ENCODE data around the gene TMEM30A.
A peak's percentile ranks its signal among the peaks of the same experiment; 100 is the strongest.

Gene TMEM30A

DNA sequence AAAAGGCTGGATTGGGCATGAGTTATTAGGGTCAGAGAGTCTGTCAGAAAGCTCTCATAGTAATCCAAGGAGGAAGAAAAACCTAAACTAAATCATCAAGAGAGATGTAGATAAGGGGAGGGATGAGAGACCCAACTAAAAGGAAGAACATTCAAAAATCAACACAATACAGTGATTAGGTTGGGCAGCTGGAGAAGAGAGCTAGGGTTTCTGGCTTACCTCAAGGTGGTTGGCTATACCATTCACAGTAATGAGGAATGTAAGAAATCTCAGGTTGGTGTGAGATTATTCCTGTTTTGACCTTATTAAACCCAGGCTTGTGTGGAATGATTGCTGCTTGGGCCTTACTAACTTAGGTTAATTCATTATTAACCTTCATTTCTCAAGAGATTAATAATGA lies 34.8 kb downstream of the TMEM30A start:
- Histone ChIP-seq H4K20me1 (no peaks in the 10 kb centered on the region; the same call in 1 of the 2 replicates), H3K4me3 (no peak overlapping the region), H3K27me3 (no peaks in the 10 kb centered on the region), H3K27ac (no peak overlapping the region), H3K4me1 (no peaks in the 10 kb centered on the region), H3K36me3 (peaks cover 14% of the 10 kb centered on the region), H3K9ac (no peak overlapping the region), H3K4me2 (no peak overlapping the region), H3K9me3 (no peaks in the 10 kb centered on the region)
- TF ChIP-seq Cebpa-rat (IDR thresholded peaks at IDR 0.05): no peak

DNA sequence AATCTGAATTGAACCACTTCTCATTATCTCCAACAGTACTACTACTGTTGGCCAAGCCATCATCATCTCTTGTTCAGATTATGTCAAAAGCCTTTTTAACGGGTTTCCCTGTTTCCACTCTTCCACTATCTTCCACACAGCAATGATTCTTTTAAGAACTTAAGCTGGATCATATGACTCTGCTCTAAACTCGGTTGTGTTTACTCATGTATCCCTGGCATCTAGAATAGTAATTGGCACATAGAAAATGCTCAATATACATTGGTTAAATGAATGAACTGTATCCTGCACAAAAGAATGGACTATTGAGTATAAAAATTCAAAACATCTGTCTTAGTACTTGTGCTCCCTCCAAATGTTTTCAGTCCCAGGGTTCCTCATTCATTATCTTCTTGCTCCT lies 38.2 kb downstream of the TMEM30A start:
- H3K4me1 ChIP-seq: peaks cover 17% of the 10 kb centered on the region; the same call in 1 of the 2 replicates
- no peak overlapping the region for H3K4me3 ChIP-seq
- H3K36me3 ChIP-seq: peaks cover 5% of the 10 kb centered on the region; the same call in 1 of the 2 replicates
- H3K9ac ChIP-seq: no peak overlapping the region
- H3K27ac ChIP-seq: no peak overlapping the region
- H3K4me2 ChIP-seq: no peak overlapping the region
- H3K27me3 ChIP-seq: no peaks in the 10 kb centered on the region
- H4K20me1 ChIP-seq: no peaks in the 10 kb centered on the region
- H3K9me3 ChIP-seq: no peaks in the 10 kb centered on the region
- TF ChIP-seq Cebpa-rat (IDR thresholded peaks at IDR 0.05): no peak

DNA sequence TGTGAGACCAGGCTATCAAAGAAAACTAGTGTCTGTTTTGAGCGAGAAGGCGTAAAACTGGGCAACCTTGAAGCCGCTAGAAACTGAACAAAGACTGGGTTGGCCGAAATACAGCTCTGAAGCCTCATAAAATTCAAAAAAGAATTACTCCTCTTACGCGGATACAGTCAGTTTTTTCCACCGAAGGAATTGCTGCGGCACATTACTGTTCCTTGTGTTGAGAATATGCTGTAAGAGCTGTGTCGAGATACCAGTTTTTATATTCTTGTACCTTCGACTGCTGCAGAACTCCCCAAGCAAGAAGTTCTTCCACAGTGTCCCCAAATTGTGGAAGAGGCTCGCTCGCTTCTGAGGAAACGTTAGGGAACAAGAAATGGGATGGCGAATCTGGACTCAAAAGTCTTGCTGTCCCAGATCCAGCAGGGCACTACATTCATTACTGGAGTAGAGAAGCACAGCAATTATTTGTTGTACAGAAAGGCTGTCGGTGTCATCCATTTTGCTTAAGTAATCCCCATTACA lies 40.5 kb downstream of the TMEM30A start:
- H3K9ac ChIP-seq: peak overlapping the region; percentile 89
- no peak for TF ChIP-seq Cebpa-rat (IDR thresholded peaks at IDR 0.05)
- no peaks in the 10 kb centered on the region for H3K9me3 ChIP-seq
- H3K27ac ChIP-seq: peak overlapping the region; percentile 93
- H3K4me1 ChIP-seq: peaks cover 18% of the 10 kb centered on the region; the same call in 1 of the 2 replicates
- peak overlapping the region; percentile 88 for H3K4me3 ChIP-seq
- no peaks in the 10 kb centered on the region for H3K27me3 ChIP-seq
- H3K4me2 ChIP-seq: peak overlapping the region; percentile 70
- no peaks in the 10 kb centered on the region; the same call in none of the 2 replicates for H4K20me1 ChIP-seq
- H3K36me3 ChIP-seq: peaks cover 21% of the 10 kb centered on the region

DNA sequence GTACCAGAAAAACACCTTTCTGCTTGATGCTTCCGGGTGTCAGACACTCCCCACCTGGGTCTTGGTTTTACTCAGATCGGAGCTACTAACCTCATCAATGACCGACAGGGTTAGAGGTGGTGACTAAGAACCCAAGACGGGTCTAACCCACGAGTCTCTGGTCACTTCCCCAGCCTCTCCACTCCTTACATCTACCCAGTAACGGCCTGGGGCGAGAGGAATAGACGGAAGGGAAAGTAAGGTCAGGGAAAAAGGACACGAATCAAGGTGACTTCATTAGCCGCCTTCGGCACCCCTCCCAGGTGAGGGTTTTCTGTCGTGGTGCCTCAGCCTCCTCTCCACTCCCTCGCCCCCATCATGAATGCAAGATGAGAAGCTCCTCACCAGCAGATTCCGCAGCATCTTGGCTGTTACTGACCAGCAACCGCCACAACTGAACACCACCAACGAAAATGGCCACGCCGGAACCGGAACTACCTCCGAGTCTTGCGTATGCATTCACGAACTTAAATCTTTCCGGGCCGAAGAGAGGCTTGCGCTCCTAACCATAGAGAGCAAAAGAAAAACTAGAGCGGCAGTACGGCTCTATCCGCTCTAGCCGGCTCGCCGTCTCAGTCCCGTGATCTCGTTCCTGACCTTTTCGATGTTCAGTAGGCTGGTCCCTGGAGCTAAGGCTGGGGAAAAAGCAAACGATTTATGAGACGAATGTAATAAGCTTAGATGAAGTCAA lies 41.1 kb downstream of the TMEM30A start, which contains the start of gene COX7A2:
Gene COX7A2, minus strand, starts transcription at position 469 of the 730 bp plus-strand sequence. Its CDS starts 67 bp downstream, at position 402.
- H3K27ac ChIP-seq: peak within 1 kb of the TSS; percentile 93
- H3K4me3 ChIP-seq: peak within 1 kb of the TSS; percentile 88
- H3K27me3 ChIP-seq: no peaks in the 10 kb centered on the region
- peaks cover 18% of the 10 kb centered on the region; the same call in 1 of the 2 replicates for H3K4me1 ChIP-seq
- peaks cover 26% of the 10 kb centered on the region for H3K36me3 ChIP-seq
- no peak for TF ChIP-seq Cebpa-rat (IDR thresholded peaks at IDR 0.05)
- H4K20me1 ChIP-seq: no peaks in the 10 kb centered on the region; the same call in none of the 2 replicates
- peak within 1 kb of the TSS; percentile 70 for H3K4me2 ChIP-seq
- H3K9ac ChIP-seq: peak within 1 kb of the TSS; percentile 89
- H3K9me3 ChIP-seq: no peaks in the 10 kb centered on the region

DNA sequence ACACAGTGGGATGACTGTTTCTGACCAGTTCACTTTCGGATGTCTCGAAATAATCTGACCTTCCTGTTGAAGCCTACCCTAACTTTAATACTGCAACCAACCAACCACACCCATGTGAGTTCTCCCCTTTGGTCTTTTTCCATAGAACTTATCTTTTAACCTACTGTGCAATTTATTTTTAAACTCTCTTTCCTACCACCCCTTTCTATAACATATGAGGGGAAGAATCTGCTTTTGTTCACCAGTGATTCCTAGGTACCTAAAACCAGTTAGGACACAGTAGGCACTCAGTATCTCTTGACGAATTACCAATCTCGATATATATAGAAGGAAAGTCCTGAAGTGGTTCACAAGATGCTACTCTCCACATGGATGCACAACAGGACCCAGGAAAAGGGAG lies 48.0 kb downstream of the TMEM30A start:
- Histone ChIP-seq H3K36me3 (peaks cover 40% of the 10 kb centered on the region), H3K4me2 (peak overlapping the region; percentile 13; the same call in 1 of the 2 replicates), H3K9ac (no peak overlapping the region), H3K4me1 (peaks cover 32% of the 10 kb centered on the region), H3K4me3 (no peak overlapping the region), H3K9me3 (no peaks in the 10 kb centered on the region), H4K20me1 (no peaks in the 10 kb centered on the region; the same call in none of the 2 replicates), H3K27ac (no peak overlapping the region), H3K27me3 (no peaks in the 10 kb centered on the region)
- TF ChIP-seq Cebpa-rat (IDR thresholded peaks at IDR 0.05): no peak

DNA sequence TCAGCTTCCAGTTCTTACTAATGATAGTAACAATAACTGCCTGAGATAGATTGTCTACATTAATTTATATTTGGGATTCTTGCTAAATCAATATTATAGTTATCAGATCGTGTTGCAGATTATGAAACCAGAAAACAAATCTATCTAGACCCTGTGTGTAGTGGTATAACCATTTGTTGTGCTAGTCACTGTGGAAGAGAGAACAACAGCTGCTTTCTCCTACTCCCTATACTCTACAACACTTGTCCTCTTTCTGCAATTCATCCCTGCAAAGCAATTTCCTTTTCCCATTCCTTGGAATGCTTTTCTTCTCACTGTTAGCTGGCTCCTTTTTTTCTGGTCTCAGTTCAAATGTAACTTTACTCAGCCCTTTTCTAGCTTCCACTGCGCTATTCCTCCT lies 49.3 kb downstream of the TMEM30A start:
- no peak overlapping the region for H3K9ac ChIP-seq
- H3K27ac ChIP-seq: no peak overlapping the region
- H3K4me2 ChIP-seq: no peak overlapping the region
- no peak for TF ChIP-seq Cebpa-rat (IDR thresholded peaks at IDR 0.05)
- H3K36me3 ChIP-seq: peaks cover 33% of the 10 kb centered on the region
- H3K4me3 ChIP-seq: no peak overlapping the region
- H4K20me1 ChIP-seq: no peaks in the 10 kb centered on the region; the same call in 1 of the 2 replicates
- peaks cover 29% of the 10 kb centered on the region for H3K4me1 ChIP-seq
- H3K9me3 ChIP-seq: no peaks in the 10 kb centered on the region
- no peaks in the 10 kb centered on the region for H3K27me3 ChIP-seq

DNA sequence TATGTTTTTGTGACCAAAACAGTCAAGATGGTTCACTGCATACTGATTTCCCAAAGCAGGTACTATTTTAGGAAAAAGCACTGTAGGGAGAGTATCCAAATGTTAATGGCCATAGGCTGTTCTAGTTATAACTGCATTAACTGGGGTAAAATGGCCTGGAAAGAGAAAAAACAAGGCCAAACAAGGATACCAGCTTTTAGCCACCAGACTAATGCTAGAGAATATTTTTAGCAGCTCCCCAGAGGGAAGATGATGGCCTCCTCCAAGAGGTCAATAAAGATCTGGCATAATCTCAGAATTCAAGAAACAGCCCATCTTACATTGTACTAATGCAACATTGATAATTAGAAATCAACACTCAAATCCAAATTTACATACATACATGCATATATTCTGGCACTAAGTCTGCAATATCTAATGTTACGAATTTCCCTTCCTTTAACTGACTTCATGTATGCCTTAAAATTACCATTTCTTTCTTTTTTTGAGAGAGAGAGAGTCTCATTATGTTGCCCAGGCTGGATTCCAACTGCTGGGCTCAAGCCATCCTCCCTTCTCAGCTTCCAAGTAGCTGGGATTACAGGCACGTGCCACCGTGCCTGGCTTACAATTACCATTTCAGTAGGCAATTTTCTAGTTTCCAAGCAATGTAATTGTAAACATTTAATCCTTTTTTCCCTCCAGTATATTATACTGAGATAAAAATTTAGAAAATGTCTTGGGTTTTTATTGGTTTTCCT lies 50.3 kb downstream of the TMEM30A start:
- Histone ChIP-seq H3K4me2 (0 out of 2 replicates have a peak overlapping the region, but pooled peaks have one; percentile 7), H4K20me1 (no peaks in the 10 kb centered on the region), H3K9ac (no peak overlapping the region), H3K27me3 (no peaks in the 10 kb centered on the region), H3K9me3 (no peaks in the 10 kb centered on the region), H3K27ac (no peak overlapping the region), H3K4me1 (peaks cover 29% of the 10 kb centered on the region), H3K36me3 (peaks cover 24% of the 10 kb centered on the region), H3K4me3 (no peak overlapping the region)
- no peak for TF ChIP-seq Cebpa-rat (IDR thresholded peaks at IDR 0.05)

DNA sequence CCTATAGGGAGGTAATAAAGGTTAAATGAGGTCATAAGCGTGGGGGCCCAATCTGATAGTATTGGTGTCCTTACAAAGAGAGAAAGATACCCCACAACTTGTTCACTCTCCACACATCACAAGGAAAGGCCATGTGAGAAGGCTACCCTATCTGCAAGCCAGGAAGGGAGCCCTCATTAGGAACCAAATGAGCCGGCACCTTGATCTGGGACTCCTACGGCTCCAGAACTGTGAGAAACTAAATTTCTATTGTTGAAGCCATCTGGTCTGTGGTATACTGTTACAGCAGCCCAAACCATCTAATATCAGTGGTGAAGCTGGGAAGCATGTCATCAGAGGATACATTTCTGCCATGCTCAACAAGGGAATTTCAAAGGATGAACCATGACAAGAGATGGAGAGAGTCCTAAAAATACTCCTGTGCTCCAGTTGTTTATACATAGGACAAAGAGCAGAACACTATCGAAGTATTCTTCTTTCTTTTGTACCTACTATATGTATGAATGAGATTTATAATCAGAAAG lies 51.4 kb downstream of the TMEM30A start:
- Histone ChIP-seq H3K9me3 (no peaks in the 10 kb centered on the region), H3K27ac (no peak overlapping the region), H3K27me3 (no peaks in the 10 kb centered on the region), H3K36me3 (peaks cover 16% of the 10 kb centered on the region), H3K9ac (no peak overlapping the region), H3K4me3 (no peak overlapping the region), H3K4me2 (no peak overlapping the region), H4K20me1 (no peaks in the 10 kb centered on the region), H3K4me1 (peaks cover 29% of the 10 kb centered on the region)
- no peak for TF ChIP-seq Cebpa-rat (IDR thresholded peaks at IDR 0.05)

DNA sequence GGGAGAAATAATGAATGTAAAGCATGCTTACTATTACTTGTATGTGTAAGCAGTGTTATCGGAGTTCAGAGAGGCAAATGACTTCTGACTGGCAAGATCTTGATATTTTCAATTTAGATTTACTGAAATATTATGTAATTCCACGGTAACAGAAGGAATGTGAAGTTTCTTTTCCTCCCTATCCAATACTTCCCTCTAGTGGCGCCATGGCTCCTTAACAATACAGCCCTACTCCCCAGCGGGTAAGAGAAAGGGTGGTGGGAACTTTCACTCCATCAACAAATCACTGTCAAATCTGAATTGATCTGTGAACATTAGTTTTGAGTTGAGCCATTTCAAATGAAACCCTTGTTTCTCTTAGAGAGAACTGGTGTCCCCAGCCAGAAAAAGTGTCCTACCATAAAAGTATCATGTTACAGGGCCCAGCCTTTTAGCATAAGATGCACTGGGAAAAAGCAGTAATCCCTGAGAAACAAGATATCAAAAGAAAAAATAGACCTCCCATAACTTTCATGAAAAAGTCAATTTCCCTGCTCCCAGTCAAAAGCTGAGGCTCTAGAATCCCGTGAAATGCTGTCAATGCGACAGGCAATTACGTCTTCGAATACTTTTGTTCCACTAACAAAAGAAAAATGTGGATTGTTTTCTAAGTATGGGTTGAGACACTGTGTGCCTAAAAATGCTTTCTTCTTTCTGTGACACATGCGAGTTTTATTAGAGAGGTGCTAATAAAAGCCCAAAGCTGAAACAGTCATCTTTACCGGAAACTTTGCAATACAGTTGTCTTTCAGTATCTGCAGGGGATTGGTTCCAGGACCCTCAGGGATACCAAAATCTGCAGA lies 53.9 kb downstream of the TMEM30A start:
- no peak overlapping the region for H3K4me2 ChIP-seq
- no peaks in the 10 kb centered on the region for H3K9me3 ChIP-seq
- H4K20me1 ChIP-seq: no peaks in the 10 kb centered on the region
- H3K27ac ChIP-seq: no peak overlapping the region
- no peak for TF ChIP-seq Cebpa-rat (IDR thresholded peaks at IDR 0.05)
- H3K27me3 ChIP-seq: no peaks in the 10 kb centered on the region
- H3K36me3 ChIP-seq: no peaks in the 10 kb centered on the region
- H3K4me3 ChIP-seq: no peak overlapping the region
- no peak overlapping the region for H3K9ac ChIP-seq
- peaks cover 16% of the 10 kb centered on the region for H3K4me1 ChIP-seq

All from BLaER1 (cell line).